SU-DHL-6 (cell line): ENCODE results near the gene GNG11.

Source experiments
- H2AFZ ChIP-seq: fragments of 200-600 bp; sonication (generic); 2 replicates; pipeline ENCODE4 v1.6.1; 2014; ENCODE audit warnings: low read depth, mild to moderate bottlenecking, moderate library complexity, mixed read lengths, antibody characterized with exemption, low read length; ENCODE audit not compliant: severe bottlenecking
- H3F3A ChIP-seq: fragments of 200-600 bp; shearing (Covaris generic); 2 replicates; pipeline ENCODE4 v1.6.0; 2016; ENCODE audit warnings: antibody characterized with exemption, mild to moderate bottlenecking; ENCODE audit not compliant: insufficient read depth
- H3K27ac ChIP-seq: fragments of 200-600 bp; sonication (generic); 2 replicates; pipeline ENCODE4 v1.5.1; 2016; ENCODE audit warnings: low read depth, mild to moderate bottlenecking, low read length, moderate library complexity, mixed read lengths
- H3K27me3 ChIP-seq: fragments of 200-600 bp; sonication (generic), shearing (Covaris generic); 2 replicates; pipeline ENCODE4 v1.6.0; 2014; ENCODE audit warnings: mild to moderate bottlenecking, low read length
- H3K36me3 ChIP-seq: fragments of 200-600 bp; sonication (generic); 2 replicates; pipeline ENCODE4 v1.6.1; 2014; ENCODE audit warnings: mild to moderate bottlenecking, low read length, mixed read lengths
- H3K4me2 ChIP-seq: fragments of 300-600, 200-600 bp; shearing (Covaris generic), sonication (generic); 2 replicates; pipeline ENCODE4 v1.6.0; 2014; ENCODE audit warnings: low read length, low read depth, mild to moderate bottlenecking; ENCODE audit not compliant: poor library complexity, severe bottlenecking
- H3K4me3 ChIP-seq: fragments of 200-600 bp; sonication (generic); 2 replicates; pipeline ENCODE4 v1.5.1; 2014; ENCODE audit warnings: antibody characterized with exemption, low read length, mild to moderate bottlenecking, mixed read lengths; ENCODE audit not compliant: insufficient read depth, poor library complexity, severe bottlenecking
- H3K79me2 ChIP-seq: fragments of 200-600 bp; sonication (generic); 2 replicates; pipeline ENCODE4 v1.6.1; 2014; ENCODE audit warnings: mild to moderate bottlenecking, low read length, moderate library complexity; ENCODE audit not compliant: insufficient read depth
- H3K9ac ChIP-seq: fragments of 200-600 bp; sonication (generic); 2 replicates; pipeline ENCODE4 v1.7.0; 2014; ENCODE audit warnings: mild to moderate bottlenecking, low read length
- H3K9me2 ChIP-seq: fragments of 200-600 bp; sonication (generic); replicated peaks from 2 replicates; pipeline ENCODE4 v1.6.1; 2014; ENCODE audit warnings: low read length; ENCODE audit not compliant: insufficient read depth
- H3K9me3 ChIP-seq: fragments of 200-600 bp; sonication (generic); 2 replicates; pipeline ENCODE4 v1.6.1; 2014; ENCODE audit warnings: low read length, mixed read lengths; ENCODE audit not compliant: insufficient read depth
- H4K20me1 ChIP-seq: fragments of 200-600 bp; sonication (generic); 2 replicates; pipeline ENCODE4 v1.6.1; 2014; ENCODE audit warnings: low read depth, mild to moderate bottlenecking, antibody characterized with exemption, low read length, moderate library complexity, mixed read lengths
- EZH2phosphoT487 ChIP-seq: fragments of 200-600 bp; sonication (generic), shearing (Covaris generic); conservative IDR thresholded peaks from 2 replicates; pipeline ENCODE4 v1.6.1; 2018; ENCODE audit warnings: mild to moderate bottlenecking, antibody characterized with exemption, low read length, moderate library complexity, mixed read lengths
- TF ChIP-seq, protein P1 (sequence below): fragments of 200-600 bp; sonication (generic); IDR thresholded peaks from one replicate; pipeline ENCODE4 v1.5.1; 2017; ENCODE audit warnings: antibody characterized with exemption, mild to moderate bottlenecking, low read length, moderate library complexity; ENCODE audit not compliant: insufficient read depth, poor library complexity, severe bottlenecking

GNG11 gene

DNA sequence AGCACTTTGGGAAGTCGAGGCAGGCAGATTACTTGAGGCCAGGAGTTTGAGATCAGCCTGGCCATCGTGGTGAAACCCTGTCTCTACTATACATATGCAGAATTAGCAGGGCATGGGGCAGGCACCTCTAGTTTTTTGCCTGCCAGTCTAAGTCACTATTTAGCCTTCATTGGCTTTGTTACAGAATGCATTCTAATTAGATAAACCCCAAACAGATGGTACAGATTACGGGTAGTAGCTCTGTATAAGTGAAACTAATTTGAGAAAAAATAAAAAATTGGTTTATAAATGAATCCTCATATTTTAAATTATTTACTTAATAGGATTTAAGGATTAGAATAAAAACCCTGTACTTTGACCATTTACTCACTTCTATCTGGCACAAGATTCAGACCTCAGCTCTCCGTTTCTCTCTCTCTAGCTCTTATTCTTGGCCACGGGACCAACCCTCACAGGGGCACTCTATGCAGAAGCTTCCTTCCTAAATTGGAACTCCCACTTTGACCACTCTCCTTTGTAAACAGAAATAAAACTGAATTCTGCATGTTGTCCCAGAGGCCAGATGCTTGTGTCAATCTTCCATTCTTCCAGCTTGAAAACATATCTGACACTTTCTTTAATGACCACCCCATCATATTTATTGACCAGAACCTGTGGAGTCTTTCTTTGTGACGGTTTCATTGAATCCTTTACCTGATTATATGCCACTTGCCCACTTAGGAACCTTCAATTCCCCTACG lies 55.8 kb downstream of the GNG11 start:
- H3K27me3 ChIP-seq: no peaks in the 10 kb centered on the region
- no peaks in the 10 kb centered on the region for H3K9me3 ChIP-seq
- H3K27ac ChIP-seq: no peak overlapping the region
- no peaks in the 10 kb centered on the region for H3F3A ChIP-seq
- no peaks in the 10 kb centered on the region for H3K36me3 ChIP-seq
- no peak overlapping the region for H2AFZ ChIP-seq
- no peak overlapping the region for H3K4me3 ChIP-seq
- no peaks in the 10 kb centered on the region for H3K9me2 ChIP-seq
- H3K4me2 ChIP-seq: no peak overlapping the region
- TF ChIP-seq, protein P1, sequence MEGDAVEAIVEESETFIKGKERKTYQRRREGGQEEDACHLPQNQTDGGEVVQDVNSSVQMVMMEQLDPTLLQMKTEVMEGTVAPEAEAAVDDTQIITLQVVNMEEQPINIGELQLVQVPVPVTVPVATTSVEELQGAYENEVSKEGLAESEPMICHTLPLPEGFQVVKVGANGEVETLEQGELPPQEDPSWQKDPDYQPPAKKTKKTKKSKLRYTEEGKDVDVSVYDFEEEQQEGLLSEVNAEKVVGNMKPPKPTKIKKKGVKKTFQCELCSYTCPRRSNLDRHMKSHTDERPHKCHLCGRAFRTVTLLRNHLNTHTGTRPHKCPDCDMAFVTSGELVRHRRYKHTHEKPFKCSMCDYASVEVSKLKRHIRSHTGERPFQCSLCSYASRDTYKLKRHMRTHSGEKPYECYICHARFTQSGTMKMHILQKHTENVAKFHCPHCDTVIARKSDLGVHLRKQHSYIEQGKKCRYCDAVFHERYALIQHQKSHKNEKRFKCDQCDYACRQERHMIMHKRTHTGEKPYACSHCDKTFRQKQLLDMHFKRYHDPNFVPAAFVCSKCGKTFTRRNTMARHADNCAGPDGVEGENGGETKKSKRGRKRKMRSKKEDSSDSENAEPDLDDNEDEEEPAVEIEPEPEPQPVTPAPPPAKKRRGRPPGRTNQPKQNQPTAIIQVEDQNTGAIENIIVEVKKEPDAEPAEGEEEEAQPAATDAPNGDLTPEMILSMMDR: no peak
- TF ChIP-seq EZH2phosphoT487: no peak
- H3K9ac ChIP-seq: no peak overlapping the region
- no peaks in the 10 kb centered on the region for H3K79me2 ChIP-seq
- no peaks in the 10 kb centered on the region for H4K20me1 ChIP-seq
